K562 (cell line): ENCODE data around the gene CAMSAP3. TPM values are rescaled to one million over a fixed set of nuclear protein-coding genes. Genes with fewer than 3 reads are reported as not detected.

Experiments
- CHD4 ChIP-seq: fragments of 200-600 bp; sonication (generic); IDR thresholded peaks from 3 replicates; pipeline ENCODE4 v1.6.1; 2012; ENCODE audit warnings: low read depth, mild to moderate bottlenecking, mixed read lengths, low read length, inconsistent platforms; ENCODE audit not compliant: insufficient read depth, insufficient replicate concordance, poor library complexity, severe bottlenecking
- NFIX ChIP-seq: fragments of 250-450 bp; sonication (Bioruptor Pico); IDR thresholded peaks from 2 replicates; pipeline ENCODE4 v1.4.0; 2020; ENCODE audit warnings: low read depth, mild to moderate bottlenecking, moderate library complexity
- NKRF ChIP-seq: fragments of 450-650 bp; IDR thresholded peaks from 2 replicates; pipeline ENCODE4 v1.6.1; 2016; ENCODE audit warnings: borderline replicate concordance
- NRF1 ChIP-seq, 2 experiments: fragments of 450-650 bp; IDR thresholded peaks in 1 of 2; conservative IDR thresholded peaks in 1 of 2; 2 replicates each; pipeline ENCODE4 v1.6.1; 2014; ENCODE audit warnings: mild to moderate bottlenecking in 2 of 2
- PBX2 ChIP-seq, 2 experiments: IDR thresholded peaks in 1 of 2; conservative IDR thresholded peaks in 1 of 2; 2 replicates each; pipeline ENCODE4 v1.6.1; 2016; ENCODE audit warnings: low read depth in 2 of 2, mild to moderate bottlenecking in 1 of 2, missing compliant biosample characterization in 1 of 2, missing genetic modification characterization in 1 of 2, moderate library complexity in 1 of 2
- POLR2AphosphoS5 ChIP-seq: IDR thresholded peaks from 2 replicates; pipeline ENCODE4 v1.6.1; 2011; ENCODE audit warnings: mild to moderate bottlenecking, low read depth, low read length, moderate library complexity; ENCODE audit not compliant: control insufficient read depth, insufficient read depth
- POLR3A ChIP-seq: IDR thresholded peaks from 2 replicates; pipeline ENCODE4 v1.6.1; 2011; ENCODE audit warnings: borderline replicate concordance, mild to moderate bottlenecking, moderate library complexity; ENCODE audit not compliant: insufficient read length, insufficient read depth; ENCODE audit errors: extremely low read depth
- RHOXF2B ChIP-seq: fragments of 250-450 bp; sonication (Bioruptor Pico); conservative IDR thresholded peaks from 2 replicates; pipeline ENCODE4 v1.5.1; 2021
- SMARCA4 ChIP-seq: fragments of 450-650 bp; IDR thresholded peaks from 2 replicates; pipeline ENCODE4 v1.6.1; 2016
- STAT5B ChIP-seq: fragments of 250-450 bp; sonication (Bioruptor Pico); IDR thresholded peaks from 2 replicates; pipeline ENCODE4 v1.8.0; 2021; ENCODE audit warnings: mild to moderate bottlenecking, inconsistent platforms
- TAF7 ChIP-seq: fragments of 450-650 bp; IDR thresholded peaks from 2 replicates; pipeline ENCODE4 v1.6.1; 2016; ENCODE audit warnings: missing genetic modification characterization, missing compliant biosample characterization
- TCF3 ChIP-seq: sonication (generic); formaldehyde crosslinking; IDR thresholded peaks from 2 replicates; pipeline ENCODE4 v1.4.0; 2020; ENCODE audit warnings: mild to moderate bottlenecking, missing genetic modification reagents
- TCF7 ChIP-seq: sonication (generic); IDR thresholded peaks from 2 replicates; pipeline ENCODE4 v1.6.1; 2016; ENCODE audit warnings: antibody characterized with exemption, borderline replicate concordance
- TEAD1 ChIP-seq, 2 experiments: fragments of 450-650 bp in 1 of 2; sonication (generic) in 1 of 2; formaldehyde crosslinking; IDR thresholded peaks; 2 replicates each; pipeline versions ENCODE4 v1.4.0 to v1.8.0; 2020 to 2022; ENCODE audit warnings: mild to moderate bottlenecking in 2 of 2, missing genetic modification reagents in 1 of 2
- ZBTB8A ChIP-seq: fragments of 450-650 bp; IDR thresholded peaks from 2 replicates; pipeline ENCODE4 v1.6.1; 2018; ENCODE audit warnings: mild to moderate bottlenecking, moderate library complexity; ENCODE audit not compliant: partially characterized antibody
- ZC3H4 ChIP-seq: sonication (generic); formaldehyde crosslinking; IDR thresholded peaks from 2 replicates; pipeline ENCODE4 v1.9.0; 2021; ENCODE audit warnings: missing genetic modification reagents, borderline replicate concordance
- ZNF146 ChIP-seq: IDR thresholded peaks from one replicate; pipeline ENCODE4 v1.6.1; 2018; ENCODE audit warnings: missing compliant biosample characterization; ENCODE audit not compliant: unreplicated experiment
- ZNF232 ChIP-seq: sonication (generic); formaldehyde crosslinking; IDR thresholded peaks from 2 replicates; pipeline ENCODE4 v1.8.0; 2022; ENCODE audit warnings: mild to moderate bottlenecking, missing genetic modification reagents
- polyA plus RNA-seq, 8 experiments: library from polyadenylated mRNA; depleted of rRNA in 4 of 8; stranded (reverse) in 5 of 8; unstranded in 3 of 8; fragments of >200 nt; fragmentation: Nextera tagmentation in 2 of 8; fragmentation: Illumina TruSeq in 1 of 8; extraction: Ambion mirVana in 2 of 8; extraction: Trizol in 1 of 8; gene quantifications; 2 replicates each; pipeline versions ENCODE4 v1.2.1 to v1.2.3, GENCODE V29; 2011 to 2014; ENCODE audit warnings: inconsistent platforms in 1 of 8, missing spikeins in 1 of 8
- total RNA-seq, 7 experiments: library from RNA; depleted of rRNA in 6 of 7; stranded (reverse); fragments of >200 nt in 6 of 7; fragmentation: Illumina TruSeq in 2 of 7; extraction: Trizol in 2 of 7; gene quantifications; 2 replicates each; pipeline versions ENCODE4 v1.2.1 to v1.2.3, GENCODE V29; 2011 to 2021; ENCODE audit warnings: low replicate concordance in 1 of 7
- TF ChIP-seq, protein P1 (sequence below): fragments of 450-650 bp; IDR thresholded peaks from 2 replicates; pipeline ENCODE4 v1.6.1; 2018; ENCODE audit warnings: mild to moderate bottlenecking, low read depth; ENCODE audit not compliant: partially characterized antibody

The CAMSAP3 gene
- total and polyA plus RNA-seq, 9 of the 15 experiments (the other 6 are each of a cell fraction or from before 2014, with no cell fraction given) = 0.01 to 0.89 (median 0.22) TPM; not detected in 1

- TF ChIP-seq STAT5B (CRISPR knock-in tag) (no peak), NKRF (no peak), POLR2AphosphoS5 (no peak), POLR3A (no peak), TEAD1 (CRISPR knock-in tag; IDR thresholded peaks at IDR 0.05) (no peak), ZNF146 (no peak), ZNF232 (CRISPR knock-in tag) (no peak), TCF3 (CRISPR knock-in tag) (peak; percentile 25; the same call in 1 of the 2 replicates), NFIX (no peak), ZBTB8A (no peak), TAF7 (tag) (no peak), PBX2 (CRISPR knock-in tag; IDR thresholded peaks at IDR 0.05; ENCODE audit: low read depth) (no peak), PBX2 (tag; conservative IDR thresholded peaks at IDR 0.05; ENCODE audit: low read depth) (no peak), CHD4 (no peak), SMARCA4 (peak; percentile 81; the same call in 1 of the 2 replicates), NRF1 (conservative IDR thresholded peaks at IDR 0.05 in 1 of 2, IDR thresholded peaks at IDR 0.05 in 1 of 2) (peak; percentile 28 to 51; a peak in 1 of 4 replicates), RHOXF2B (no peak), ZC3H4 (no peak), TCF7 (peak; percentile 100)
- TF ChIP-seq, protein P1, sequence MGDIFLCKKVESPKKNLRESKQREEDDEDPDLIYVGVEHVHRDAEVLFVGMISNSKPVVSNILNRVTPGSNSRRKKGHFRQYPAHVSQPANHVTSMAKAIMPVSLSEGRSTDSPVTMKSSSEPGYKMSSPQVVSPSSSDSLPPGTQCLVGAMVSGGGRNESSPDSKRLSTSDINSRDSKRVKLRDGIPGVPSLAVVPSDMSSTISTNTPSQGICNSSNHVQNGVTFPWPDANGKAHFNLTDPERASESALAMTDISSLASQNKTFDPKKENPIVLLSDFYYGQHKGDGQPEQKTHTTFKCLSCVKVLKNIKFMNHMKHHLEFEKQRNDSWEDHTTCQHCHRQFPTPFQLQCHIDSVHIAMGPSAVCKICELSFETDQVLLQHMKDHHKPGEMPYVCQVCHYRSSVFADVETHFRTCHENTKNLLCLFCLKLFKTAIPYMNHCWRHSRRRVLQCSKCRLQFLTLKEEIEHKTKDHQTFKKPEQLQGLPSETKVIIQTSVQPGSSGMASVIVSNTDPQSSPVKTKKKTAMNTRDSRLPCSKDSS = no peak
These were observed 56.5 kb downstream of the CAMSAP3 start (continued) for GRCh38 chr19:7652061-7652641.
